Measurements from ENCODE around the gene AGXT2.
"Not testable (repeated sequence)": the region's sequence is repeated elsewhere in the genome, so short reads cannot be mapped to it uniquely, and the experiment has no call there.

AGXT2 gene

GRCh38 chr5:35012365-35012764 lies 35.4 kb downstream of the AGXT2 start:
- no peak for DNase-seq

DNA sequence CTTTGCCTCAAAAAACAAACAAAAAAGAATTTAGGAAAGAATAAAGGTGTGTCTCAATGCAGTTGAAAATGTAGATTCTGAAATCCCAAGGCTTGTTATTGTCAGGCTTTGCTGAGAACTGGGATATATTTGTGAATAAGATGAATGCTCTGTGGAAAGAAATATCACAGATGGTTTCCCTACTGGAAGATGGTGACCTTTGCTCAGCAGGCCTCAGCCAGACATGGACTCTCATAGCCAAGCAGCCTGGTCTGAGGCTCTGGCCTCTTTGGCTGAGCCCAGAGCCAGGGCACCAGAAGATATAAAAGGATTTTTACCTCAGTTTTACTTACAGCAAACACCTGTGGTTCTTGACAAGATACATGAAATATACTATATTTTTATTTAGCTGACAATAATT lies 37.1 kb downstream of the AGXT2 start:
- no peak for DNase-seq

DNA sequence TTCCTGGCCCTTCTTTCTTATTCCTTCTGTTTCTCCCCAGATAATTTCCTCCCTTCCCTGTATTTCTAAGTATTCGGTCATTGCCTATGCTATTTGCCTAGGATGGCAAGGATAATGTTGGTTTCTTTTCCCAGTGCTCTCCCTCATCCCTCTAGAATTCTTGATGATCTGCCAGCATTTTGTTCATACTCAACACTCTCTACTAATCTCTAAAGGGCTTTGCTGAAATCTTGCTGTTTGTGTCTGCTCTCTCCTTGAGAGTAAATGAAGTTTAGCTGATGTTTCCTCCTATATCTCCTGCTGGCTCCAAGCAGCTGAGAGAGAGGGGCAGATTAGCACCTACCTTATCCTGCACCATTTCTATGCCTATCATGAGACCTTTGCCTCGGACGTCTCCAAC lies 38.1 kb downstream of the AGXT2 start:
- DNase-seq, result no peak

- DNase-seq, result no peak
Measured at GRCh38 chr5:35009019-35009418, 38.7 kb downstream of the AGXT2 start.

DNA sequence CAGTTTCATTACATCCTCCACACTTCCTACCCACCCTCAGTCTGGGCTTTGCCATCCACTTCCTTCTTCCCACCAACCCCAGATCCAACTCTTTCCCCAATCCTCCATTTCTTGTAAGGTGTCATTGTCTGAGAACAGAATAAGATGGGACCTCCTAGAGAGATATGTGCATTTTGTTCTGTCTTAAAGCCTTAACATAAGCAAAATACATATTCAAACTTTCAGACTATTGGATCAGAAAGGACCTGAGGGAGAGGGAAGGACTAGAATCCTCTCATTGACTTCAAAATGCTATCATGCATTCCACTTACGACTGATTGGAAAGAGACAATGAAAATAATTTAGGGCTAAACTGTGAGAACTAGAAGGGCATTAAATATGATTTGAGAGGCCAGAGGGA lies 43.0 kb downstream of the AGXT2 start:
- DNase-seq, result no peak

- DNase-seq, result no peak
Measured at GRCh38 chr5:35004200-35004599, 43.5 kb downstream of the AGXT2 start.

DNA sequence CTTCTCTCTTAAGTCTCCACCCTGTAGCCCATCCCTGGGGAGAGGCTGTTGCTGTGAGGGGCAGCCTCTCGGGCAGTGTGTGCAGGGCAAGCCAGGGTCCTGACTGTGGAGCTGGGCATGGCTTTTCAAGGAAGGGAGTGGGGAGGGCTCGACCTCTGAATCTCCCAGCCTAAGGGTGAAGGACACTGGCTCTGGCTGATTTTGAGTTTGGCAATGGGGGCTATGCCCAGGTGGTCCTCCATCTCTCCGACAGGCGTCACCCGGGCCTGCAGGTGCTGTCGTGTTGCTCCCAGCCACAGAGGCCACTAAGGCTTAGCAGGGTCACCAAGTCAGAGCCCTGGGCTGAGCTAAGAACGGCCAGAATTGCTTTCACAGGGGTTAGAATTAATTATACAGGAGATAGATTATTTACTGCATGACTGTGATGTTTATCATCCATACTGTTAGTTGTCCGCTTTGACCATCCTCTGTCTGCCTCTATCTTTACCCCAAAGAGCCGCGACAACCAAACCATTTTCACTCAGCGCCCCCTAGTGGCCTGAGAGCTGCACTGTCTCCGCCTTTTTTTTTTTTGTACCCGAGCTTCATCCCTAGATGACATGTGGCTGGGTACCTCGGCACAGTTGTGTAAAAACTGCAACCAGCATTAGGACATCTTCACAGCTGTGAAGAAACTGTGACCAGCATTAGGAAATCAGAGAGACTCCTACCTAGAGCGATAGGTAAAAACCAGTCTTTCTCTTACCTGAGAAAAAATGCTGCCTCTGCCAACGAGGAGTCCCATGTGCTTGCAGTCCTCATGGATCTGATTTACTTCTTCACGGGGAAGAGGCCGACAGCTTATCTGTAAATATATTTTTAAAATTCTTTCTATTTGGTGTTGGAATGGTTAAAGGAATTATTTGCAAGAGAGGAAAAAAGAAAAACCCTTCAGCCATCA lies 44.5 kb downstream of the AGXT2 start:
- peak; percentile 40 for DNase-seq

- no peak for DNase-seq
Measured at GRCh38 chr5:35002459-35002858, 45.3 kb downstream of the AGXT2 start.

GRCh38 chr5:35001842-35002241 lies 45.9 kb downstream of the AGXT2 start:
- no peak for DNase-seq

- peak; percentile 38 for DNase-seq
Measured at GRCh38 chr5:34998058-34998789, 49.5 kb downstream of the AGXT2 start.

DNA sequence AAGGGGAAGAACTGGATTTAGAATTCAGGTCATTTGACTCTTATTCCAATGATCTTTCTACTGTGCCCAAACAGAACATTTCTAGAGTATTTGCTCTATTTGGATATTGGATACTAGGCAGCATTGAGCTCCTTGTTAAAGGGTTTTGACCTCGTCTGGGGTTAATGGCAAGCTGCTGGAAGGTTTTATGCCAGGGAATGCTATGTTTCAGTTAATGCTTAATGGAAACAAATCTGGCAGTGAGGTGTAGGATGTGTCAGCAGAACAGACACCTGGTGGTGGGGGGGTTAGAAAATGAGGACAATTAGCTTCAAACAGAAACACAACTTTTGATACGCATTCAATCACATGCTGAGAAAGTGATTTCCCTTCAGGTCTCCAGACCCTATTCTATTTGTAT lies 51.5 kb downstream of the AGXT2 start:
- DNase-seq, result no peak

GRCh38 chr5:34993951-34994350 lies 53.8 kb downstream of the AGXT2 start:
- no peak for DNase-seq

DNA sequence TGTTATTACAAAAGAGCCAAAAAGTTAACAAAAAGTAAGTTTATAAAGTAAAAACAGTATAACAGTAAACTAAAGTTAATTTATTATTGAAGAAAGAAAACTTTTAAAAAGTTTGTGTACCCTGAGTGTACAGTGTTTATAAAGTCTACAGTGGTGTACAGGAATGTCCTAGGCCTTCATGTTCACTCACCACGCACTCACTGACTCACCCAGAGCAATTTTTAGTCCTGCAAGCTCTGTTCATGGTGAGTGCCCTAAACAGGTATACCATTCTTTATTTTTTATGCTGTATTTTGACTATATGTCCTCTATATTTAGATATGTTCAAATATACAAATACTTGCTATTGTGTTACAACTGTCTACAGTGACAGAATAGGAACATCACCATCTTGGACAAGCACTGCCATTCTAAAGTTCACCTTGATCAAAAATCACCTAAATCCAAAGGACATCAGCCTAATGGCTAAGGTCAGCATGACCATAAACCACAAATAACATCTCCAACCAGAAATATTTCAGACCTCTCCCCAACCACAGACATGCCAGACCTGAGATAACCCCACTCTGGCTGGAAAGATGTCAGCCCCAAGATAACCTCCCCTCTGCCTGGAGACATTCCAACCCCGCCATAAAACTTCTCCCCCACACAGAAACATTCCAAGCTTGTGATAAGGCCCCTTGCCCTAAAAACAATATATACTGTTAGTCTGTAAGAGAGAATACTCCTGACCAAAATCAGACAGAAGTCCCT lies 56.1 kb downstream of the AGXT2 start:
- no peak for DNase-seq

- no peak for DNase-seq
Measured at GRCh38 chr5:34986965-34987364, 60.8 kb downstream of the AGXT2 start.

DNA sequence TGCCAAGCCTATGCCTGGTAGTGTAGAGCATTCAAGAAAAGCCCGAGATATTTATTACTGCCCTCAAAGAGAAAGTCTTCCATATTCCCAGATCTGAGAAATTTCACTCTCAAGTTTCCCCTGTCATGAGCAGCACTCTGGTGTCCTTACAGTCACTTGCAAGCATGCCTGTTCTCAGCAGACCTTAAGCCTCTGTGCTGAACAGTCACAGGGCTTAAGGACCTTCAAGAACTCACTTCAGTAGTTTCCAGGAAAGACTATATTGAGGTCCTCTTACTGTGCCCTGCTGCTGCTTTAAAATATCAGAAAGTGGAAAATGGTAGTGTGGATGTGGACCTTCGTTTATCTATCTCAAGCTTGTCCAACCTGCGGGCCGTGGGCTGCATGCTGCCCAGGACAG lies 64.9 kb downstream of the AGXT2 start:
- DNase-seq, result no peak

DNA sequence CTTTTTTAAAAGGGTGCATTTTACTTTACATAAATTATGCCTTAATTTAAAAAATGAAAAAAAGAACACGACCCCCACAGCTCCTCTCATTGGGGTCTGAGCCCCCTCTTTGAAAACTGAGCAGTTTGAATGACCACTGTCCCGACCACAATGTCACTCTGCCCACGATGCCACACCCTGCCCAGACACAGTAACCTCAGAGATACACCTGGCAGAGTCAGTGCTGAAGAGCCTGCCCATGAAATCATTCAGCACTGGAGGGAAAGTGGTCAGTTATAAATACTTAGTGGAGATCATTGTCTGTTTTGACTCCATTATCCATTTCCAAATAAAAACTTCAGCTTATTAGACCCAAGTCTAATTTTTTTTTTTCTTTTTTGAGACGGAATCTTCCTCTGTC lies 69.1 kb downstream of the AGXT2 start:
- DNase-seq, result no peak

- DNase-seq, result no peak
Measured at GRCh38 chr5:34977934-34978613, 69.7 kb downstream of the AGXT2 start.

- DNase-seq, result no peak
Measured at GRCh38 chr5:34976347-34976746, 71.4 kb downstream of the AGXT2 start.

DNA sequence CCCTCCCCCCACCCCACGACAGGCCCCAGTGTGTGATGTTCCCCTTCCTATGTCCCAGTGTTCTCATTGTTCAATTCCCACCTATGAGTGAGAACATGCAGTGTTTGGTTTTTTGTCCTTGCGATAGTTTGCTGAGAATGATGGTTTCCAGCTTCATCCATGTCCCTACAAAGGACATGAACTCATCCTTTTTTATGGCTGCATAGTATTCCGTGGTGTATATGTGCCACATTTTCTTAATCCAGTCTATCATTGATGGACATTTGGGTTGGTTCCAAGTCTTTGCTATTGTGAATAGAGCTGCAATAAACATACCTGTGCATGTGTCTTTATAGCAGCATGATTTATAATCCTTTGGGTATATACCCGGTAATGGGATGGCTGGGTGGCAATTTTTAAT lies 76.1 kb downstream of the AGXT2 start:
- DNase-seq, result not testable (repeated sequence)

DNA sequence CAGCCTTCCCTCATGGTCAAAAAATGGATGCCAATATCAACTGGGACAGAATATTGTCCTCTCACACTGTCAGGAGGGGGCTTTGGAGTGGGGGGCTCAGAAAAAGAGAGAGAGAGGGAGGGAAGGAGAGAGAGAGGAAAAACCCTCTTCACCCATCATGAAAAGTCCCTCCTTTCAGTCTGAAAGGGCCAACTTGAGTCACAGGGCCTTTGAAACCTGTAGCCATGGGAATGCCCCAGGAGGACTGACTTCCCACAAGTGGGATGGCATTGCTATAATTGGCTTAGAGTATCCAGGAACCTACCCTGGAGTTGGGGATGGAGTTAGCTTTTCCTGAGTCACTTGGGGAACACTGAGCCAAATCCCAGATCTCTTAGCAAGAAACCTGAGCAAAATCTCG lies 77.2 kb downstream of the AGXT2 start:
- no peak for DNase-seq

DNA sequence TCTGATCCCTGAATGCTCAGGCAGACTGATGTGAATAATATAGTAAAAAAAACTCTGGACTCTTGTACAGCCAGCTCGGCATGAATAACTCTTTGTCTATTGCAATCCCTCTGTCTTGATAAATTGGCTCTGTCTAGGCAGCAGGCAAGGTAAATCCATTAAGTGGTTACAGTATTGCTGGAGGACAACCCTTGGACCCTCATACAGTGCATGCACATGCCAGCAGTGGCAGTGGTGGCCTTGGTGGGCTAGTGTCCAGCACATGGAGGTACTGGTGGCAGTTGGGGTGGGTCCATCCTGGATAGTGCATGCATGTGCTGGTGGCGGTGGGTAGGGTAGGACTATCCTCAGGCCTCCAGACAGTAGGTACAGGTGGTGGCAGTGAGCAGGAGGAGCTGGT lies 79.5 kb downstream of the AGXT2 start:
- DNase-seq, result no peak

DNA sequence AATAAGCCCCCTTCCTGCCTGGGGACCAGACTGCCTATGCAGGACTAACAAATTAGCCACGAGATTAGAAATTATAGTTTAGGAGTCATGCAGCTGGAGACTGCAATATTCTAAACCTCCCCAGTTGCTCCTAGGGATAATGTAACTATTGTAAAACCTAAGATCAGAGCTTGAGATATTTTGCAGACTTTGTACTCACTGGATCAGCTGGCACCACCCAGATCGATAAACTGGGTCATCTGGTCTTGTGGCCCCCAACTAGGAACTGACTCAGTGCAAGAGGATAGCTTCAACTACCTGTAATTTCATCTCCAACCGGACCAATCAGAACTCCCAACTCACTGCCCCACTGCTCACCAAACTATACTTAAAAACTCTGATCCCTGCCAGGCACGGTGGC lies 80.2 kb downstream of the AGXT2 start:
- no peak for DNase-seq

- no peak for DNase-seq
Measured at GRCh38 chr5:34959323-34959722, 88.4 kb downstream of the AGXT2 start.
